Neural progenitor cell (in vitro differentiated cells): Measurements from ENCODE around the gene SLC16A2. TPM values are rescaled to one million over a fixed set of nuclear protein-coding genes. Genes with fewer than 3 reads are reported as not detected.

Experiments
- DNase-seq: peaks from one replicate; pipeline ENCODE4 v3.0.0-alpha.2; 2016; ENCODE audit warnings: low spot score
- H2AFZ ChIP-seq: fragments of 200-600 bp; sonication (generic); replicated peaks from 2 replicates; pipeline ENCODE4 v1.6.1; 2016; ENCODE audit warnings: antibody characterized with exemption
- H3F3A ChIP-seq: fragments of 200-600 bp; sonication (generic); 2 replicates; pipeline ENCODE4 v1.6.1; 2016; ENCODE audit warnings: antibody characterized with exemption, low read depth
- H3K27ac ChIP-seq: fragments of 200-600 bp; sonication (generic); 2 replicates; pipeline ENCODE4 v1.5.1; 2016; ENCODE audit warnings: mild to moderate bottlenecking
- H3K27me3 ChIP-seq: fragments of 200-600 bp; sonication (generic); 2 replicates; pipeline ENCODE4 v1.6.1; 2016; ENCODE audit warnings: mild to moderate bottlenecking, moderate library complexity
- H3K36me3 ChIP-seq: fragments of 200-600 bp; sonication (generic); 2 replicates; pipeline ENCODE4 v1.5.1; 2016
- H3K4me1 ChIP-seq: fragments of 200-600 bp; sonication (generic); 2 replicates; pipeline ENCODE4 v1.6.1; 2016; ENCODE audit warnings: mixed run types
- H3K4me2 ChIP-seq: fragments of 200-600 bp; sonication (generic); 2 replicates; pipeline ENCODE4 v1.6.1; 2016
- H3K4me3 ChIP-seq: fragments of 200-600 bp; sonication (generic); 2 replicates; pipeline ENCODE4 v1.5.1; 2016
- H3K79me2 ChIP-seq: fragments of 200-600 bp; sonication (generic); 2 replicates; pipeline ENCODE4 v1.6.1; 2016; ENCODE audit warnings: low read depth
- H3K9ac ChIP-seq: fragments of 200-600 bp; sonication (generic); 2 replicates; pipeline ENCODE4 v1.6.1; 2016
- H3K9me3 ChIP-seq: fragments of 200-600 bp; sonication (generic); 2 replicates; pipeline ENCODE4 v1.5.1; 2016; ENCODE audit warnings: low read depth
- H4K20me1 ChIP-seq: fragments of 200-600 bp; sonication (generic); 2 replicates; pipeline ENCODE4 v1.6.1; 2016; ENCODE audit warnings: low read depth
- H3K27ac Mint-ChIP-seq: 3 replicates; pipeline ENCODE4 v1.8.0; 2021; ENCODE audit warnings: mixed read lengths
- H3K27me3 Mint-ChIP-seq: 2 replicates; pipeline ENCODE4 v1.8.0; 2022; ENCODE audit warnings: low read depth, mild to moderate bottlenecking, inconsistent platforms, moderate library complexity, mixed read lengths; ENCODE audit not compliant: insufficient read depth
- H3K36me3 Mint-ChIP-seq: 3 replicates; pipeline ENCODE4 v1.8.0; 2021; ENCODE audit warnings: mixed read lengths
- H3K4me1 Mint-ChIP-seq: 3 replicates; pipeline ENCODE4 v1.8.0; 2021; ENCODE audit warnings: mixed read lengths
- H3K4me3 Mint-ChIP-seq: 3 replicates; pipeline ENCODE4 v1.8.0; 2021; ENCODE audit warnings: mild to moderate bottlenecking, moderate library complexity, mixed read lengths
- H3K9me3 Mint-ChIP-seq: 3 replicates; pipeline ENCODE4 v1.8.0; 2020; ENCODE audit warnings: mixed read lengths
- CTCF ChIP-seq: fragments of 200-600 bp; sonication (generic); IDR thresholded peaks from 2 replicates; pipeline ENCODE4 v1.5.1; 2017; ENCODE audit warnings: antibody characterized with exemption, mild to moderate bottlenecking
- EZH2 ChIP-seq: fragments of 200-600 bp; sonication (generic); IDR thresholded peaks from 2 replicates; pipeline ENCODE4 v1.6.1; 2017; ENCODE audit warnings: antibody characterized with exemption, mild to moderate bottlenecking, moderate library complexity
- EZH2phosphoT487 ChIP-seq: fragments of 200-600 bp; sonication (generic); IDR thresholded peaks from 2 replicates; pipeline ENCODE4 v1.6.1; 2017; ENCODE audit warnings: antibody characterized with exemption
- total RNA-seq: library from RNA; depleted of rRNA; stranded (reverse); fragments of >200 nt; gene quantifications from 2 replicates; pipeline ENCODE4 v1.2.3, GENCODE V29; 2015; ENCODE audit warnings: low replicate concordance

SLC16A2 gene
- total RNA-seq, 1 donor from 2014 or later: 12.6 TPM

GRCh38 chrX:74492720-74493201 lies 71.5 kb downstream of the SLC16A2 start:
- peak; percentile 65 for DNase-seq
- Histone ChIP-seq H3K36me3 (no peaks in the 10 kb centered on the region), H3K9ac (no peak overlapping the region), H3K79me2 (no peaks in the 10 kb centered on the region), H3K27ac (peak overlapping the region; percentile 29), H2AFZ (no peak overlapping the region), H3K27me3 (no peaks in the 10 kb centered on the region), H3K4me3 (no peak overlapping the region), H4K20me1 (peaks cover 4% of the 10 kb centered on the region), H3K4me1 (peaks cover 21% of the 10 kb centered on the region), H3K9me3 (no peaks in the 10 kb centered on the region), H3K4me2 (peak overlapping the region; percentile 38), H3F3A (peaks cover 14% of the 10 kb centered on the region)
- no peaks in the 10 kb centered on the region for H3K36me3 Mint-ChIP-seq
- H3K9me3 Mint-ChIP-seq: peaks cover 6% of the 10 kb centered on the region
- H3K4me3 Mint-ChIP-seq: peak overlapping the region; percentile 74
- H3K27ac Mint-ChIP-seq: peak overlapping the region; percentile 100
- peaks cover 61% of the 10 kb centered on the region for H3K4me1 Mint-ChIP-seq
- TF ChIP-seq EZH2phosphoT487 (no peak), CTCF (peak; percentile 50), EZH2 (no peak)
- peaks cover 14% of the 10 kb centered on the region for H3K27me3 Mint-ChIP-seq

- peak overlapping the region; percentile 54 for H3K4me2 ChIP-seq
Observed at GRCh38 chrX:74493806-74494205, 72.5 kb downstream of the SLC16A2 start.

GRCh38 chrX:74498924-74499323 lies 77.6 kb downstream of the SLC16A2 start:
- Mint-ChIP-seq H3K36me3 (peaks cover 4% of the 10 kb centered on the region), H3K27ac (no peak overlapping the region)
- H3K4me1 ChIP-seq: peaks cover 1% of the 10 kb centered on the region

More at GRCh38 chrX:74493806-74494205, 72.5 kb downstream of the SLC16A2 start:
- peaks cover 4% of the 10 kb centered on the region for H4K20me1 ChIP-seq
- no peaks in the 10 kb centered on the region for H3K36me3 Mint-ChIP-seq
- H3K9me3 Mint-ChIP-seq: peaks cover 10% of the 10 kb centered on the region
- H3F3A ChIP-seq: peaks cover 14% of the 10 kb centered on the region
- H3K4me1 ChIP-seq: peaks cover 21% of the 10 kb centered on the region
- peaks cover 14% of the 10 kb centered on the region for H3K27me3 Mint-ChIP-seq
- H3K36me3 ChIP-seq: no peaks in the 10 kb centered on the region
- H3K4me1 Mint-ChIP-seq: peaks cover 61% of the 10 kb centered on the region
- H3K4me3 Mint-ChIP-seq: peak overlapping the region; percentile 74
- H3K4me3 ChIP-seq: no peak overlapping the region
- no peaks in the 10 kb centered on the region for H3K9me3 ChIP-seq
- peak; percentile 23 for DNase-seq
- no peak overlapping the region for H3K9ac ChIP-seq
- H3K27ac Mint-ChIP-seq: peak overlapping the region; percentile 100
- no peak overlapping the region for H2AFZ ChIP-seq
- no peaks in the 10 kb centered on the region for H3K27me3 ChIP-seq
- no peak overlapping the region for H3K27ac ChIP-seq
- TF ChIP-seq CTCF: no peak
- TF ChIP-seq EZH2: no peak
- no peak for TF ChIP-seq EZH2phosphoT487
- no peaks in the 10 kb centered on the region for H3K79me2 ChIP-seq

More at GRCh38 chrX:74498924-74499323, 77.6 kb downstream of the SLC16A2 start:
- H3K9ac ChIP-seq: no peak overlapping the region
- H3F3A ChIP-seq: no peaks in the 10 kb centered on the region
- H3K9me3 ChIP-seq: no peaks in the 10 kb centered on the region
- no peaks in the 10 kb centered on the region for H3K27me3 ChIP-seq
- H4K20me1 ChIP-seq: no peaks in the 10 kb centered on the region
- no peak overlapping the region for H3K27ac ChIP-seq
- H3K4me2 ChIP-seq: no peak overlapping the region
- H3K36me3 ChIP-seq: no peaks in the 10 kb centered on the region
- no peak overlapping the region for H2AFZ ChIP-seq
- H3K4me3 Mint-ChIP-seq: no peak overlapping the region
- peaks cover 11% of the 10 kb centered on the region for H3K9me3 Mint-ChIP-seq
- no peak overlapping the region for H3K4me3 ChIP-seq
- H3K79me2 ChIP-seq: no peaks in the 10 kb centered on the region
- peaks cover 30% of the 10 kb centered on the region for H3K4me1 Mint-ChIP-seq
- H3K27me3 Mint-ChIP-seq: peaks cover 6% of the 10 kb centered on the region
- no peak for TF ChIP-seq CTCF
- TF ChIP-seq EZH2: no peak
- TF ChIP-seq EZH2phosphoT487: no peak
- no peak for DNase-seq
